ENCODE data around the gene GSE1.

Gene GSE1

DNA sequence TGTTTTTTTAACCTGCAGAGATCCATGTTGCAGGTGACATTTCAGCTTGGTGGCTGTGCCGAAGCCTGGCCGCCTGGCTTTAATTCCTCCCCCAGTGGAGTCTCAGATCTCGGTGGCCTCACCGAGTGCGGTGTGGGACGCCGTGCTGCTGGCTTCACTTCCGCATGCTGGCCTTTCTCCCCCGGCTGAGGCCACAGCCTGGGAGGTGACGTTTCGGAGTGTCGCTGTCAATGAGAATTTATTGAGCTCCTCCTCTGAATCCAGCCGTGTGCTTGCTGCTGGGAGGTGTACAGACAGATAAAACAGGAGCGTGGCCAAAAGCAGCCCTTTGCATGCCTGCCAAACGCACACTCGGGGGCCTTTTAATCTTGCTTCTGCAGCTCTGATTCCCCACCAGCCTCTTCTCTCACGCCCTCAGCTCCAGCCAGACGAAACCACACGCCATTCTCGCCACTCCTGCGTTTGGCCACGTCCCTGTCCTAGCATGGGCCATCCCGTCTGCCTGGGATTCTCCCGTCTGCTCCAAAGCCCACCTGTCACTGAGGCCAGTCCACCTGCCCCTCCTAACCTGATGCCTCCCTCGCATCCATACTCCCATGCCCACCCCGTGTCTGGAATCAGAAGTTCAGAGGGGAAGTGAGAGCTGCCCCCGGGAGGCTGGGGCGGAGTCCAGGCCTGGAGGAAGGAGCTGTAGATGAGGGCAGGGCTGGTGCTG, 3.6 kb downstream of the GSE1 start:
- H4K91ac ChIP-seq (ENCODE audit: low read length): peak overlapping the region; percentile 54
- H2AK5ac ChIP-seq (ENCODE audit: low read length, severe bottlenecking): no peak overlapping the region
- H3K9me3 ChIP-seq (ENCODE audit: control insufficient read depth, low read length): no peaks in the 10 kb centered on the region
- peaks cover 0 to 27% of the 10 kb centered on the region in 2 experiments for H3K36me3 ChIP-seq (ENCODE audit: control insufficient read depth in 1 of 2, insufficient read depth in 2 of 2, low read depth in 1 of 2, low read length in 2 of 2)
- peak overlapping the region; percentile 95 for H2BK15ac ChIP-seq (ENCODE audit: low read depth, poor library complexity, severe bottlenecking)
- peaks cover 47% of the 10 kb centered on the region for H3K4me1 ChIP-seq (ENCODE audit: control insufficient read depth, insufficient read depth, low read depth, low read length)
- peaks cover 51% of the 10 kb centered on the region for H3K79me1 ChIP-seq (replicated peaks; ENCODE audit: low read length, poor library complexity, severe bottlenecking)
- H3K14ac ChIP-seq (ENCODE audit: low read length in 2 of 2): peak overlapping the region in 1 of 2 experiments; percentile 84
- no peak overlapping the region for H2BK120ac ChIP-seq (ENCODE audit: low read depth, low read length)
- WGBS: 24% methylated on average over 25 of the region's 28 CpGs
- peak overlapping the region in 1 of 2 experiments; percentile 75 for H2BK12ac ChIP-seq (ENCODE audit: low read length in 2 of 2)
- H3K4me2 ChIP-seq (ENCODE audit: low read length, poor library complexity, severe bottlenecking): peak overlapping the region; percentile 43
- no peak overlapping the region for H2AFZ ChIP-seq (ENCODE audit: low read depth, low read length)
- no peak overlapping the region for H3K27ac ChIP-seq (ENCODE audit: low read length, poor library complexity, severe bottlenecking)
- no peak overlapping the region for H3K4me3 ChIP-seq (ENCODE audit: insufficient read depth in 1 of 2, low read depth in 1 of 2, low read length in 2 of 2)
- no peaks in the 10 kb centered on the region for H3K27me3 ChIP-seq (ENCODE audit: control insufficient read depth in 1 of 2, insufficient read depth in 1 of 2, low read length in 2 of 2)
- H3K9ac ChIP-seq (ENCODE audit: low read length): no peak overlapping the region
- no peak overlapping the region for H2BK5ac ChIP-seq (ENCODE audit: low read depth, low read length, poor library complexity, severe bottlenecking)
- peak overlapping the region; percentile 78 to 81 for H3K18ac ChIP-seq (ENCODE audit: low read depth in 1 of 2, low read length in 2 of 2)
- H3K4ac ChIP-seq (ENCODE audit: low read depth in 1 of 2, low read length in 2 of 2): peak overlapping the region; percentile 19 to 64
- peak; percentile 71 for DNase-seq
- peak overlapping the region; percentile 40 for H4K8ac ChIP-seq (ENCODE audit: low read length)
- no peak overlapping the region for H3K23ac ChIP-seq (ENCODE audit: low read length in 2 of 2)

DNA sequence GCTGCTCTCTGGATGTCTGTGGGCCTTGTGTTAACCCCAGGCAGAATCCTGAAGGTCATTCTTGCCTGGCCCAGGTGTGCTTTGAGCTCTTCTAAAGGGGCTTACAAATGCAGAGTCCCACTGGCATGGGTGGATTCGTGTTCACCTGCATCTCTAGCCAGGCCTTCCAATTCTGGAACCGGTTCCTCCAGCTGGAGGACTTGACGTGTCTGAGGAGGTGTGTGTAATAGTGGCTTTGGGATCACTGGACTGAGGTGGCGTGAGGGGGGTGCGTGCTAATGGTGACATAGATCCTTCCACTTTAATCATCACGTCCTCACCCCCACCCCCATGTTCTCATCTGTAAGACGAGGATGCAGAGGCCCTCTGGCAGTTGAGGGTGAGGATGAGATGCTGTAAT, 4.8 kb downstream of the GSE1 start:
- Histone ChIP-seq H3K18ac (ENCODE audit: low read depth in 1 of 2, low read length in 2 of 2) (no peak overlapping the region), H2BK5ac (ENCODE audit: low read depth, low read length, poor library complexity, severe bottlenecking) (no peak overlapping the region), H3K4me2 (ENCODE audit: low read length, poor library complexity, severe bottlenecking) (no peak overlapping the region), H4K8ac (ENCODE audit: low read length) (no peak overlapping the region), H2BK12ac (ENCODE audit: low read length in 2 of 2) (no peak overlapping the region), H4K91ac (ENCODE audit: low read length) (peak overlapping the region; percentile 35), H3K4ac (ENCODE audit: low read depth in 1 of 2, low read length in 2 of 2) (no peak overlapping the region), H3K4me1 (ENCODE audit: control insufficient read depth, insufficient read depth, low read depth, low read length) (peaks cover 38% of the 10 kb centered on the region), H3K4me3 (ENCODE audit: insufficient read depth in 1 of 2, low read depth in 1 of 2, low read length in 2 of 2) (no peak overlapping the region), H2AFZ (ENCODE audit: low read depth, low read length) (no peak overlapping the region), H2AK5ac (ENCODE audit: low read length, severe bottlenecking) (no peak overlapping the region), H2BK15ac (ENCODE audit: low read depth, poor library complexity, severe bottlenecking) (no peak overlapping the region), H3K27ac (ENCODE audit: low read length, poor library complexity, severe bottlenecking) (no peak overlapping the region), H3K9me3 (ENCODE audit: control insufficient read depth, low read length) (no peaks in the 10 kb centered on the region), H3K9ac (ENCODE audit: low read length) (no peak overlapping the region), H3K79me1 (replicated peaks; ENCODE audit: low read length, poor library complexity, severe bottlenecking) (peaks cover 59% of the 10 kb centered on the region), H3K23ac (ENCODE audit: low read length in 2 of 2) (no peak overlapping the region), H3K14ac (ENCODE audit: low read length in 2 of 2) (no peak overlapping the region), H3K36me3 (ENCODE audit: control insufficient read depth in 1 of 2, insufficient read depth in 2 of 2, low read depth in 1 of 2, low read length in 2 of 2) (peaks cover 0 to 27% of the 10 kb centered on the region in 2 experiments), H2BK120ac (ENCODE audit: low read depth, low read length) (no peak overlapping the region), H3K27me3 (ENCODE audit: control insufficient read depth in 1 of 2, insufficient read depth in 1 of 2, low read length in 2 of 2) (no peaks in the 10 kb centered on the region)
- DNase-seq: no peak
- 87% methylated on average over 2 of the region's 7 CpGs for WGBS

DNA sequence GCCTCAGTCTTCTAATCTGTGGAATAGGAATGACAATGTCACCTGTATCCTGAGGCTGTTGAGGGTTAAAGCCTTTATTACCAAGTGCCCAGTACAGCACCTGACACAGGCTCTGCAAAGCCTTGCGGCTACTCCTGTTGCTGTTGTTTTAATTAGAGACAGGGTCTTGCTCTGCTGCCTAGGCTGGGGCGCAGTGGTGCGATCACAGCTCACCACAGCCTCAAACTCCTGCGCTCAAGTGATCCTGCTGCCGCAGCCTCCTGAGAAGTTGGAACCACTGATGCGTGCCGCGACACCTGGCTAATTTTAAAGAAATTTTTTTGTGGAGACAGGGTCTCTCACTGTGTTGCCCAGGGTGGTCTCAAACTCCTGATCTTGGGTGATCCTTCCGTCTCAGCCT, 5.4 kb downstream of the GSE1 start:
- Histone ChIP-seq H3K9me3 (ENCODE audit: control insufficient read depth, low read length) (no peaks in the 10 kb centered on the region), H2BK12ac (ENCODE audit: low read length in 2 of 2) (no peak overlapping the region), H3K4me2 (ENCODE audit: low read length, poor library complexity, severe bottlenecking) (no peak overlapping the region), H4K91ac (ENCODE audit: low read length) (no peak overlapping the region), H2AK5ac (ENCODE audit: low read length, severe bottlenecking) (no peak overlapping the region), H3K27me3 (ENCODE audit: control insufficient read depth in 1 of 2, insufficient read depth in 1 of 2, low read length in 2 of 2) (no peaks in the 10 kb centered on the region), H3K36me3 (ENCODE audit: control insufficient read depth in 1 of 2, insufficient read depth in 2 of 2, low read depth in 1 of 2, low read length in 2 of 2) (peaks cover 0 to 30% of the 10 kb centered on the region in 2 experiments), H3K4ac (ENCODE audit: low read depth in 1 of 2, low read length in 2 of 2) (no peak overlapping the region), H3K23ac (ENCODE audit: low read length in 2 of 2) (peak overlapping the region in 1 of 2 experiments; percentile 28), H3K9ac (ENCODE audit: low read length) (no peak overlapping the region), H3K14ac (ENCODE audit: low read length in 2 of 2) (no peak overlapping the region), H2BK5ac (ENCODE audit: low read depth, low read length, poor library complexity, severe bottlenecking) (no peak overlapping the region), H2BK120ac (ENCODE audit: low read depth, low read length) (no peak overlapping the region), H2BK15ac (ENCODE audit: low read depth, poor library complexity, severe bottlenecking) (no peak overlapping the region), H3K79me1 (replicated peaks; ENCODE audit: low read length, poor library complexity, severe bottlenecking) (peaks cover 62% of the 10 kb centered on the region), H2AFZ (ENCODE audit: low read depth, low read length) (no peak overlapping the region), H3K27ac (ENCODE audit: low read length, poor library complexity, severe bottlenecking) (no peak overlapping the region), H3K4me1 (ENCODE audit: control insufficient read depth, insufficient read depth, low read depth, low read length) (peaks cover 35% of the 10 kb centered on the region), H3K4me3 (ENCODE audit: insufficient read depth in 1 of 2, low read depth in 1 of 2, low read length in 2 of 2) (no peak overlapping the region), H3K18ac (ENCODE audit: low read depth in 1 of 2, low read length in 2 of 2) (no peak overlapping the region), H4K8ac (ENCODE audit: low read length) (no peak overlapping the region)
- no peak for DNase-seq
- 98% methylated on average over 9 of the region's 9 CpGs for WGBS

DNA sequence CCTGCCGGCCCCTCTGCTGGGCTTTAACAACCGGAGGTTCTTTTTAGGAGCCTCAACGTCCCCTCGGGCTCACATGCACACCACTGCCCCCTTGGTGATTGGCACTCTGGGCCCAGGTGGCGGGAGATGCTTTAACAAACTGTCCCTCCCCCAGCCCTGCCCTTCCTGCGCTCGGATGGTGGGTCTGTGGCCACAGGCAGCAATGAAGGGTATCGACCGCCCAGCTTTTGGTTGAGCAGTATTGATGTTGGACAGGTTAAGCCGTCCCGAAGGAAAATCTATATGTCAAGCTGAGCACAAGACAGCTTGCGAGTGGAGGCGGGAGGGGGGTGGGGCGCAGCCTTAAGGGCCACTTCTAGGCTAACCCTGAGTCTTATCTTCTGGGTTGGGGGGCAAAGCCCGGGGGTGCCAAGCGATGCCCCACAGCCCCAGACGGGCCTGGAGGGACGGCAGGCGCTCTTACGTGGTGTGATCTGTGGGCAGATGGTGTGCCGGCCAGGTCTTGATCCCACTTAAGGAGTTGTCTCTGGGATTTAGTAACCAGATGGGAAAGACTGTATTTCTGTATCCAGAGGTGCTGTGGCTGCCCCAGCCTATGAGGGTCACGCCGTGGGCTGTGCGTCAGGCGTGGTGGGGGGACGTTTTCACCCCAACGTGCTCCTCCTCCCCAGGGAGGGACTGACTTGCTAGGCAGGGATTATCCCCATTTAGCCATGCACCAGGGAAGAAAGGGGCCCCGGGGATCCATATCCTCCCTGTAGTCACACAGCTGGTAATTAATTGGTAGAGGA, 6.2 kb downstream of the GSE1 start:
- peaks cover 0 to 36% of the 10 kb centered on the region in 2 experiments for H3K36me3 ChIP-seq (ENCODE audit: control insufficient read depth in 1 of 2, insufficient read depth in 2 of 2, low read depth in 1 of 2, low read length in 2 of 2)
- no peaks in the 10 kb centered on the region for H3K27me3 ChIP-seq (ENCODE audit: control insufficient read depth in 1 of 2, insufficient read depth in 1 of 2, low read length in 2 of 2)
- DNase-seq: no peak
- no peak overlapping the region for H4K8ac ChIP-seq (ENCODE audit: low read length)
- WGBS: 92% methylated on average over 27 of the region's 28 CpGs
- H3K18ac ChIP-seq (ENCODE audit: low read depth in 1 of 2, low read length in 2 of 2): no peak overlapping the region
- no peak overlapping the region for H3K4me2 ChIP-seq (ENCODE audit: low read length, poor library complexity, severe bottlenecking)
- H2BK15ac ChIP-seq (ENCODE audit: low read depth, poor library complexity, severe bottlenecking): no peak overlapping the region
- H3K27ac ChIP-seq (ENCODE audit: low read length, poor library complexity, severe bottlenecking): no peak overlapping the region
- no peak overlapping the region for H3K9ac ChIP-seq (ENCODE audit: low read length)
- no peak overlapping the region for H2BK5ac ChIP-seq (ENCODE audit: low read depth, low read length, poor library complexity, severe bottlenecking)
- H2AK5ac ChIP-seq (ENCODE audit: low read length, severe bottlenecking): no peak overlapping the region
- no peak overlapping the region for H2AFZ ChIP-seq (ENCODE audit: low read depth, low read length)
- H3K9me3 ChIP-seq (ENCODE audit: control insufficient read depth, low read length): no peaks in the 10 kb centered on the region
- H3K23ac ChIP-seq (ENCODE audit: low read length in 2 of 2): no peak overlapping the region
- no peak overlapping the region for H2BK120ac ChIP-seq (ENCODE audit: low read depth, low read length)
- H3K4me3 ChIP-seq (ENCODE audit: insufficient read depth in 1 of 2, low read depth in 1 of 2, low read length in 2 of 2): no peak overlapping the region
- H2BK12ac ChIP-seq (ENCODE audit: low read length in 2 of 2): no peak overlapping the region
- H4K91ac ChIP-seq (ENCODE audit: low read length): no peak overlapping the region
- no peak overlapping the region for H3K4ac ChIP-seq (ENCODE audit: low read depth in 1 of 2, low read length in 2 of 2)
- peaks cover 68% of the 10 kb centered on the region for H3K79me1 ChIP-seq (replicated peaks; ENCODE audit: low read length, poor library complexity, severe bottlenecking)
- no peak overlapping the region for H3K14ac ChIP-seq (ENCODE audit: low read length in 2 of 2)
- peaks cover 35% of the 10 kb centered on the region for H3K4me1 ChIP-seq (ENCODE audit: control insufficient read depth, insufficient read depth, low read depth, low read length)

Measured in mesenchymal stem cell (in vitro differentiated cells and primary cell).